HepG2 (cell line): Measurements from ENCODE around the gene TNFAIP2. TPM values are rescaled to one million over a fixed set of nuclear protein-coding genes. Genes with fewer than 3 reads are reported as not detected.
A peak's percentile ranks its signal among the peaks of the same experiment; 100 is the strongest.

Experiments
- AGO1 ChIP-seq: fragments of 200-400 bp; formaldehyde crosslinking; IDR thresholded peaks from 2 replicates; pipeline ENCODE4 v1.6.1; 2017; ENCODE audit warnings: mild to moderate bottlenecking, low read depth, low read length, moderate library complexity; ENCODE audit not compliant: poor library complexity, severe bottlenecking
- KLF9 ChIP-seq: IDR thresholded peaks from 2 replicates; pipeline ENCODE4 v1.6.1; 2016; ENCODE audit warnings: low read depth
- MEIS2 ChIP-seq: sonication (generic); formaldehyde crosslinking; IDR thresholded peaks from 2 replicates; pipeline ENCODE4 v1.9.0; 2021; ENCODE audit warnings: mild to moderate bottlenecking, missing genetic modification reagents
- MIXL1 ChIP-seq: IDR thresholded peaks from 2 replicates; pipeline ENCODE4 v1.6.1; 2016
- NR2F2 ChIP-seq: IDR thresholded peaks from 2 replicates; pipeline ENCODE4 v1.6.1; 2012; ENCODE audit warnings: low read depth, inconsistent platforms, borderline replicate concordance
- SOX5 ChIP-seq: IDR thresholded peaks from 2 replicates; pipeline ENCODE4 v1.6.1; 2016; ENCODE audit warnings: borderline replicate concordance
- SRSF9 ChIP-seq: fragments of 200-400 bp; formaldehyde crosslinking; IDR thresholded peaks from 2 replicates; pipeline ENCODE4 v1.6.1; 2018; ENCODE audit warnings: borderline replicate concordance, mild to moderate bottlenecking, low read depth, low read length; ENCODE audit not compliant: insufficient read depth, poor library complexity, severe bottlenecking
- ZNF12 ChIP-seq: sonication (generic); formaldehyde crosslinking; IDR thresholded peaks from 2 replicates; pipeline ENCODE4 v1.5.0; 2020; ENCODE audit warnings: missing genetic modification reagents
- ZNF7 ChIP-seq: IDR thresholded peaks from 2 replicates; pipeline ENCODE4 v1.6.1; 2016; ENCODE audit warnings: missing biosample characterization, missing genetic modification reagents
- ZSCAN22 ChIP-seq: sonication (generic); formaldehyde crosslinking; IDR thresholded peaks from 2 replicates; pipeline ENCODE4 v1.4.0; 2020; ENCODE audit warnings: mild to moderate bottlenecking, missing genetic modification reagents
- polyA plus RNA-seq, 8 experiments: library from polyadenylated mRNA; depleted of rRNA in 3 of 8; stranded (reverse) in 7 of 8; unstranded in 1 of 8; fragments of >200 nt; fragmentation: Illumina TruSeq in 4 of 8; extraction: Trizol in 4 of 8; gene quantifications; 2 replicates each; pipeline versions ENCODE4 v1.2.1 to v1.2.3, GENCODE V29; 2011 to 2016; ENCODE audit warnings: low read depth in 4 of 8, missing spikeins in 1 of 8, mixed read lengths in 1 of 8; ENCODE audit not compliant: insufficient read depth in 1 of 8
- total RNA-seq, 5 experiments: library from RNA; depleted of rRNA; stranded (reverse); fragments of >200 nt; fragmentation: Illumina TruSeq; extraction: Trizol; gene quantifications; 2 replicates each; pipeline ENCODE4 v1.2.3, GENCODE V29; 2016; ENCODE audit warnings: low read depth in 1 of 5
- TF ChIP-seq, protein P1 (sequence below): sonication (generic); formaldehyde crosslinking; IDR thresholded peaks from 2 replicates; pipeline ENCODE4 v1.5.0; 2020; ENCODE audit warnings: mild to moderate bottlenecking, missing genetic modification reagents, moderate library complexity
- TF ChIP-seq, protein P2 (sequence below): sonication (generic); formaldehyde crosslinking; IDR thresholded peaks from 2 replicates; pipeline ENCODE4 v1.4.0; 2020; ENCODE audit warnings: mild to moderate bottlenecking, missing genetic modification reagents, borderline replicate concordance
- TF ChIP-seq, protein P3 (sequence below), 2 experiments: sonication (generic) in 1 of 2; formaldehyde crosslinking in 1 of 2; IDR thresholded peaks; 2 replicates each; pipeline versions ENCODE4 v1.5.1 to v1.6.1; 2011 to 2020; ENCODE audit warnings: borderline replicate concordance in 1 of 2, low read depth in 1 of 2, low read length in 1 of 2, mild to moderate bottlenecking in 1 of 2, missing genetic modification reagents in 1 of 2, moderate library complexity in 1 of 2
- TF ChIP-seq, protein P4 (sequence below): IDR thresholded peaks from 2 replicates; pipeline ENCODE4 v1.6.1; 2016; ENCODE audit warnings: low read depth, borderline replicate concordance
- TF ChIP-seq, protein P5 (sequence below): sonication (generic); formaldehyde crosslinking; IDR thresholded peaks from 2 replicates; pipeline ENCODE4 v1.4.0; 2020; ENCODE audit warnings: mild to moderate bottlenecking, missing genetic modification reagents
- TF ChIP-seq, protein P6 (sequence below): sonication (generic); formaldehyde crosslinking; conservative IDR thresholded peaks from 2 replicates; pipeline ENCODE4 v1.8.1; 2023; ENCODE audit warnings: missing genetic modification reagents
- TF ChIP-seq, protein P7 (sequence below): IDR thresholded peaks from 2 replicates; pipeline ENCODE4 v1.6.1; 2016; ENCODE audit warnings: mild to moderate bottlenecking, missing biosample characterization, missing genetic modification reagents

Gene TNFAIP2
- total and polyA plus RNA-seq, 2 of the 13 experiments (the other 11 are each of a cell fraction or from before 2014, with no cell fraction given), result 0.46 to 1.5 TPM

DNA sequence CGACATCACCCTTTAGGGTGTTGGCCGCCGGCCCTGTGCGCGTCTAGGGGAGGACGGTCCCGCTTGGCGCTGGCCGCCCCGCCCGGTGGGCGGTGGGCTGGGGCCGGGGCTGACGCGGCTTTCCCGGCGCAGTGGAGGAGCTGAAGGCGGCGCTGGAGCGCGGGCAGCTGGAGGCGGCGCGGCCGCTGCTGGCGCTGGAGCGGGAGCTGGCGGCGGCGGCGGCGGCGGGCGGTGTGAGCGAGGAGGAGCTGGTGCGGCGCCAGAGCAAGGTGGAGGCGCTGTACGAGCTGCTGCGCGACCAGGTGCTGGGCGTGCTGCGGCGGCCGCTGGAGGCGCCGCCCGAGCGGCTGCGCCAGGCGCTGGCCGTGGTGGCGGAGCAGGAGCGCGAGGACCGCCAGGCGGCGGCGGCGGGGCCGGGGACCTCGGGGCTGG, 3.6 kb downstream of the TNFAIP2 start (continued):
- TF ChIP-seq, protein P1, sequence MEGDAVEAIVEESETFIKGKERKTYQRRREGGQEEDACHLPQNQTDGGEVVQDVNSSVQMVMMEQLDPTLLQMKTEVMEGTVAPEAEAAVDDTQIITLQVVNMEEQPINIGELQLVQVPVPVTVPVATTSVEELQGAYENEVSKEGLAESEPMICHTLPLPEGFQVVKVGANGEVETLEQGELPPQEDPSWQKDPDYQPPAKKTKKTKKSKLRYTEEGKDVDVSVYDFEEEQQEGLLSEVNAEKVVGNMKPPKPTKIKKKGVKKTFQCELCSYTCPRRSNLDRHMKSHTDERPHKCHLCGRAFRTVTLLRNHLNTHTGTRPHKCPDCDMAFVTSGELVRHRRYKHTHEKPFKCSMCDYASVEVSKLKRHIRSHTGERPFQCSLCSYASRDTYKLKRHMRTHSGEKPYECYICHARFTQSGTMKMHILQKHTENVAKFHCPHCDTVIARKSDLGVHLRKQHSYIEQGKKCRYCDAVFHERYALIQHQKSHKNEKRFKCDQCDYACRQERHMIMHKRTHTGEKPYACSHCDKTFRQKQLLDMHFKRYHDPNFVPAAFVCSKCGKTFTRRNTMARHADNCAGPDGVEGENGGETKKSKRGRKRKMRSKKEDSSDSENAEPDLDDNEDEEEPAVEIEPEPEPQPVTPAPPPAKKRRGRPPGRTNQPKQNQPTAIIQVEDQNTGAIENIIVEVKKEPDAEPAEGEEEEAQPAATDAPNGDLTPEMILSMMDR (CRISPR knock-in tag), result peak; percentile 60
- TF ChIP-seq, protein P2, sequence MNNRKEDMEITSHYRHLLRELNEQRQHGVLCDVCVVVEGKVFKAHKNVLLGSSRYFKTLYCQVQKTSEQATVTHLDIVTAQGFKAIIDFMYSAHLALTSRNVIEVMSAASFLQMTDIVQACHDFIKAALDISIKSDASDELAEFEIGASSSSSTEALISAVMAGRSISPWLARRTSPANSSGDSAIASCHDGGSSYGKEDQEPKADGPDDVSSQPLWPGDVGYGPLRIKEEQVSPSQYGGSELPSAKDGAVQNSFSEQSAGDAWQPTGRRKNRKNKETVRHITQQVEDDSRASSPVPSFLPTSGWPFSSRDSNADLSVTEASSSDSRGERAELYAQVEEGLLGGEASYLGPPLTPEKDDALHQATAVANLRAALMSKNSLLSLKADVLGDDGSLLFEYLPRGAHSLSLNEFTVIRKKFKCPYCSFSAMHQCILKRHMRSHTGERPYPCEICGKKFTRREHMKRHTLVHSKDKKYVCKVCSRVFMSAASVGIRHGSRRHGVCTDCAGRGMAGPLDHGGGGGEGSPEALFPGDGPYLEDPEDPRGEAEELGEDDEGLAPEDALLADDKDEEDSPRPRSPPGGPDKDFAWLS (CRISPR knock-in tag), result no peak
- no peak for TF ChIP-seq ZNF12 (CRISPR knock-in tag)
- TF ChIP-seq, protein P3, sequence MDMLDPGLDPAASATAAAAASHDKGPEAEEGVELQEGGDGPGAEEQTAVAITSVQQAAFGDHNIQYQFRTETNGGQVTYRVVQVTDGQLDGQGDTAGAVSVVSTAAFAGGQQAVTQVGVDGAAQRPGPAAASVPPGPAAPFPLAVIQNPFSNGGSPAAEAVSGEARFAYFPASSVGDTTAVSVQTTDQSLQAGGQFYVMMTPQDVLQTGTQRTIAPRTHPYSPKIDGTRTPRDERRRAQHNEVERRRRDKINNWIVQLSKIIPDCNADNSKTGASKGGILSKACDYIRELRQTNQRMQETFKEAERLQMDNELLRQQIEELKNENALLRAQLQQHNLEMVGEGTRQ (IDR thresholded peaks at IDR 0.05; ENCODE audit: low read depth, low read length), result no peak
- TF ChIP-seq, protein P3 (CRISPR knock-in tag; IDR thresholded peaks at IDR 0.05; ENCODE audit: borderline replicate concordance), result no peak
- TF ChIP-seq, protein P4, sequence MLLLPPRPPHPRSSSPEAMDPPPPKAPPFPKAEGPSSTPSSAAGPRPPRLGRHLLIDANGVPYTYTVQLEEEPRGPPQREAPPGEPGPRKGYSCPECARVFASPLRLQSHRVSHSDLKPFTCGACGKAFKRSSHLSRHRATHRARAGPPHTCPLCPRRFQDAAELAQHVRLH (CRISPR knock-in tag), result no peak
- TF ChIP-seq NR2F2, result no peak
- TF ChIP-seq, protein P5, sequence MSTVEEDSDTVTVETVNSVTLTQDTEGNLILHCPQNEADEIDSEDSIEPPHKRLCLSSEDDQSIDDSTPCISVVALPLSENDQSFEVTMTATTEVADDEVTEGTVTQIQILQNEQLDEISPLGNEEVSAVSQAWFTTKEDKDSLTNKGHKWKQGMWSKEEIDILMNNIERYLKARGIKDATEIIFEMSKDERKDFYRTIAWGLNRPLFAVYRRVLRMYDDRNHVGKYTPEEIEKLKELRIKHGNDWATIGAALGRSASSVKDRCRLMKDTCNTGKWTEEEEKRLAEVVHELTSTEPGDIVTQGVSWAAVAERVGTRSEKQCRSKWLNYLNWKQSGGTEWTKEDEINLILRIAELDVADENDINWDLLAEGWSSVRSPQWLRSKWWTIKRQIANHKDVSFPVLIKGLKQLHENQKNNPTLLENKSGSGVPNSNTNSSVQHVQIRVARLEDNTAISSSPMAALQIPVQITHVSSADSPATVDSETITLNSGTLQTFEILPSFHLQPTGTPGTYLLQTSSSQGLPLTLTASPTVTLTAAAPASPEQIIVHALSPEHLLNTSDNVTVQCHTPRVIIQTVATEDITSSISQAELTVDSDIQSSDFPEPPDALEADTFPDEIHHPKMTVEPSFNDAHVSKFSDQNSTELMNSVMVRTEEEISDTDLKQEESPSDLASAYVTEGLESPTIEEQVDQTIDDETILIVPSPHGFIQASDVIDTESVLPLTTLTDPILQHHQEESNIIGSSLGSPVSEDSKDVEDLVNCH (CRISPR knock-in tag), result no peak
- no peak for TF ChIP-seq AGO1
- TF ChIP-seq, protein P6, sequence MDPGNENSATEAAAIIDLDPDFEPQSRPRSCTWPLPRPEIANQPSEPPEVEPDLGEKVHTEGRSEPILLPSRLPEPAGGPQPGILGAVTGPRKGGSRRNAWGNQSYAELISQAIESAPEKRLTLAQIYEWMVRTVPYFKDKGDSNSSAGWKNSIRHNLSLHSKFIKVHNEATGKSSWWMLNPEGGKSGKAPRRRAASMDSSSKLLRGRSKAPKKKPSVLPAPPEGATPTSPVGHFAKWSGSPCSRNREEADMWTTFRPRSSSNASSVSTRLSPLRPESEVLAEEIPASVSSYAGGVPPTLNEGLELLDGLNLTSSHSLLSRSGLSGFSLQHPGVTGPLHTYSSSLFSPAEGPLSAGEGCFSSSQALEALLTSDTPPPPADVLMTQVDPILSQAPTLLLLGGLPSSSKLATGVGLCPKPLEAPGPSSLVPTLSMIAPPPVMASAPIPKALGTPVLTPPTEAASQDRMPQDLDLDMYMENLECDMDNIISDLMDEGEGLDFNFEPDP (CRISPR knock-in tag), result no peak
- no peak for TF ChIP-seq ZSCAN22 (CRISPR knock-in tag)
- TF ChIP-seq ZNF7 (CRISPR knock-in tag), result no peak
- no peak for TF ChIP-seq MIXL1 (CRISPR knock-in tag)
- TF ChIP-seq MEIS2 (CRISPR knock-in tag), result 0 out of 2 replicates have a peak, but pooled peaks have one; percentile 45
- no peak for TF ChIP-seq SRSF9
- TF ChIP-seq SOX5 (CRISPR knock-in tag), result no peak
- TF ChIP-seq, protein P7, sequence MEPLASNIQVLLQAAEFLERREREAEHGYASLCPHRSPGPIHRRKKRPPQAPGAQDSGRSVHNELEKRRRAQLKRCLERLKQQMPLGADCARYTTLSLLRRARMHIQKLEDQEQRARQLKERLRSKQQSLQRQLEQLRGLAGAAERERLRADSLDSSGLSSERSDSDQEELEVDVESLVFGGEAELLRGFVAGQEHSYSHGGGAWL (CRISPR knock-in tag), result no peak
- TF ChIP-seq KLF9 (CRISPR knock-in tag), result no peak
